HG03442 (cell line): Measurements from ENCODE around the gene LRMDA.

Source experiments
- ATAC-seq: cut with Tn5 transposase; IDR thresholded peaks from one replicate; pipeline ENCODE4 v1.9.1; 2021; ENCODE audit warnings: mild to moderate bottlenecking, moderate library complexity; ENCODE audit not compliant: unreplicated experiment

Gene LRMDA

GRCh38 chr10:76002262-76002854 is 570.9 kb downstream of the LRMDA start:
- no peak for ATAC-seq

DNA sequence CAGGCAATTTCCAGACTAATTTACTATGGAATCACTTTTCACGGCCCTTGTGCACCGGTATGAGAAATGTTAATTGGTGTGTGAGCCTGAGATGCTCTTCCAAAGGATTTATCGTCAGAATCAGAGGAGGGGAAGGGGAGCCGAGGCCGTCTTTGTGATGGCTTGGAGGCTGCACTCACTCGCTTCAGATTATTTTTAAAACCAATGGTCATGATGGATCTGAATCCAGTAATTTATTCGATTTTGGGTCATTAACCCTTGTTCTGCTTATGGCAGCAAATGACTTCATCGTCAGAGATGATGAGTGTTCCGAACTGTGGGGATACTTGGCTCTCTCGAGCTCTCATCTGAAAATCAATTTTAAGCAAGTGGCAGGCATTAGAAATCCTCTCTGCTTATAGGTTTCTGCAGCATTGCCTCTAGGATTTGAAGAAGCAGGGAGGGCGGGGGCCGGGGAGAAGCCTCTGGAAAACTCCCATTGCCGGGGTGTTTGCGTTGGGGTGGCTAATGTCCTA is 576.3 kb downstream of the LRMDA start:
- ATAC-seq, result no peak

DNA sequence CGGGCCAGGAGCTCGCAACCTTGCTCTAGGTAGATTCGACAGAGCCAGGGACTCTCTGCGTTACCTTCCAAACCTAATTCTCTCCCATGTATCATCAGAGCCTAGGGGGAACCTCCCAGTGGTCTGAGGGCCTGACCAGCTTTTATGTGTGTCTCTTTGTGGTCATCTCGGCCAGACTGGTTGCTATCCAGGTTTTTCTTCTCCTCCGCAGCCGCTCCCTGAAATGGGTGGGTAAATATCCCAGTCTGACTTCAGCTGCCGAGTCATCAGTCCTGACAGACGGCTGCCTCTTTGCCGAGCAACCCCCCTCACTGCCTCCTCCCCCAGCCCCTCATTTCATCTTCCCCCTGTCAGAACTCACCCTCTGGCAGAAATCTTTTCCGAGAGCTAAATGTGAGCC is 578.1 kb downstream of the LRMDA start:
- ATAC-seq, result no peak

DNA sequence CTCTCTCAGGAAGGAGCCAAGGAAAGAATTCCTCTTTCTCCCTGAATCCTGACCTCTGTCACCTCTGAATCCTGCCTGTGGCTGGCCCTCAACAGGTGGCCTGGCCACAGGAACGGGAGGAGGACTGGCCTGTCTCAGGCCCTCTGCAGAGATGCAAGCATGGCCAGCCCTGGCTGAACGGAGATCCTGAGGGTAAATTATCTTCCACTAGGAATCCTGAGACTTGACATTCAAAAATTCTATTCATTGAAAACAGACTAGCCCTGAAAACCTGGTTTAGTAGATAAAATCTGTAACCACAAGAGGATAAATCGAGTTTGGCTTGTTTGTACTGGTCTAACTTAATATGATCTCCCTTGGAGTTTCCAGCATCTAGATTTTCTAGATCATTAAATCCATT is 579.3 kb downstream of the LRMDA start:
- no peak for ATAC-seq

- ATAC-seq, result no peak
Observed at GRCh38 chr10:76012716-76013327, 581.4 kb downstream of the LRMDA start.

DNA sequence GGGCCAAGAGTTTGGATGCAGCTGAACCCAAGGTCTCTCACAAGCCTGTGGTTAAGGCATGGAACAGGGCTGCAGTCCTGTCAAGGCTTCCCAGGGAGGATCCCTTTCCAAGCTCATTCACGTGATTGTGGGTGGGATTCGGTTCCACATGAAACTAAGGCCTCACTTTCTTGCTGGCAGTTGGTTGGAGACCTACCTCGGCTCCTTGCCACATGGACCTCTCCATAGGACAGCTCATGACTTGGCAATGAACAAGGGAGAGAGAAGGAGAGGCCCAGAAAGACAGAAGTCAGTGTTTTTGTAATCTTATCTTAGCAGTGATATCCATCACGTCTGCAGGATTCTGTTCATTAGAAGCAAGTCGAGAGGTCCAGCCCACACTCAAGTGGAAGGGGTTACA is 583.8 kb downstream of the LRMDA start:
- ATAC-seq, result no peak

- no peak for ATAC-seq
Observed at GRCh38 chr10:76017026-76017732, 585.8 kb downstream of the LRMDA start.

- no peak for ATAC-seq
Observed at GRCh38 chr10:76017733-76018433, 586.5 kb downstream of the LRMDA start.

GRCh38 chr10:76020630-76021029 is 589.2 kb downstream of the LRMDA start:
- ATAC-seq, result no peak

- no peak for ATAC-seq
Observed at GRCh38 chr10:76021398-76021797, 590.0 kb downstream of the LRMDA start.

GRCh38 chr10:76022366-76022765 is 590.9 kb downstream of the LRMDA start:
- no peak for ATAC-seq

DNA sequence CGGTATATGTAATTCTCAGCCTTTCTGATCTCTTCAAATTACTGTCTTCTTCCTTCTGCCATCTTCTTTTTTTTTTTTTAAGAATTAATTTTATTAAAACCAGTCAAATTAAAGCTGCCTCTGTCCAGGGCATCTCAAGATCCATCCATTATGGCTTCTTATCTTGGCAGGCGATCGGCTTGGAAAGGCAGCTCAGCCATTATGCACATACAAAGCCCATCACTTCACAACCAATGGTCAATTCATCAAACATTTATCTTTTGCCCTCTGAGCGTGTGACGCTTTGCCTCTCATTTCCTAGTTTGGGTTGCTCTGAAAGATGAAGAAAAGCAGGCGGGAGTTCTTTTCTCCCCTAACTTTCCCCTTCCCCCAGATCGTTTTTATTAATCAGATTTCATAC is 591.6 kb downstream of the LRMDA start:
- no peak for ATAC-seq

GRCh38 chr10:76024460-76025123 is 593.2 kb downstream of the LRMDA start:
- no peak for ATAC-seq

GRCh38 chr10:76025124-76025477 is 593.7 kb downstream of the LRMDA start:
- no peak for ATAC-seq

DNA sequence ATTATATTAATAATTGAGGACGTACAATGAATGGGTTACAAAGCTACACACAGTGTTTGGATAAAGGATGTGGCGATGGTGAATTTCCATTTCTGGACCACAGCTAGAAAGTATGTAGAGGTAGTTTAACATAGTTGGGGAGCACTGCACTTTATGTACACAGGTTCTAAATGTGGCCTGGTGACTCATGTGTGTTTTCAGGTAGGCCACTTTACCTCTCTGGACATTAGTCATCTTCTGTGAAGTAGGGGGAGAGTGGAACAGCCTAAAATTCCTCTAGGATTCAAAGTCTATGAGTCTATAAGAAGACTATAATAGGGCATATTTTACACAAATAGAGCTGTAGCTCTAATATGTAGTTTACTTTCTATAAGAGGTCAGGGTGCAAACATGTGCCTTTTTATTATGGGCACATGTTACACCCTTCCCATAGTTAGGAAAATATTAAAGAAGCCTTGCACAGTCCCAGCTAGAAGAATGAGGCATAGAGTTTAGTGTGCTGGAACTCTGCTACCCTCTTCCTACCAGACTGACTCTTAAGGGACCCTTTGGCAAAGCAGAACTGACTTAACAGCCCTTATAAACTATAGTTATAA is 594.9 kb downstream of the LRMDA start:
- ATAC-seq, result no peak

- ATAC-seq, result no peak
Observed at GRCh38 chr10:76026905-76027304, 595.5 kb downstream of the LRMDA start.

DNA sequence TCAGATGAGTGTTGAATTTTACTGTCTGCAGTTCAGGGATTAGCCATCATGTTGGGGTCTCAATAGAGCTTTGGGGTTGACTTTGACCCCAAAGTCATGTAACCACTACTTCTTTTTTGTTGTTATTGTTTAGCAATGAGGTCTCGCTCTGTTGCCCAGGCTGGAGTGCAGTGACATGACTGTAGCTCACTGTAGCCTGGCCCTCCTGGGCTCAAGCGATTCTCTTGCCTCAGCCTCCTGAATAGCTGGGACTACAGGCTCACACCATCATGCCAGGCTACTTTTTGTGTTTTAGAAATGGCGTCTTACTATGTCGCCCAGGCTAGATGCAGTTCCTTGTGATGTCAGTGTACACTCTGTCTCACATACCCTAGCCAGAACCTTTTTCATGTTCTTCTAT is 598.4 kb downstream of the LRMDA start:
- ATAC-seq, result no peak

DNA sequence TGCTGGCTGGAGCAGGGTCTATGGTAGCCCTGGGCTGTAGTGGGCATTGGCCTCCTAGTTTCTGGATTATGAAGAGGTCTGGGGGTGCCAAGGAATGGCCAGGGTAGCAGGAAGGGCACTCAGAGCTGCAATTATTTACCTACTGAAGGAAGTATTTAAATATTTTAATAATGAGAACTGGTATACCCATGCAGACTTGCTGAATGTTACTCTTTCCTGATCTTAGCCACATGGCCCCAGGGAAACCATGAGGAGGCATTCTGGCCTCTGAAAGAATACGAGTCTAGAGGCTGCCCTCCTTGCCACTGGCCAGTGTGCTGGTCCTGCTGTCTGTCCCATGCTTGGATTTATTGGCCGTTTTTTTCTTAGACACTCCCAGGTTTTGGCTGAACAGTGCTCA is 599.7 kb downstream of the LRMDA start:
- no peak for ATAC-seq

DNA sequence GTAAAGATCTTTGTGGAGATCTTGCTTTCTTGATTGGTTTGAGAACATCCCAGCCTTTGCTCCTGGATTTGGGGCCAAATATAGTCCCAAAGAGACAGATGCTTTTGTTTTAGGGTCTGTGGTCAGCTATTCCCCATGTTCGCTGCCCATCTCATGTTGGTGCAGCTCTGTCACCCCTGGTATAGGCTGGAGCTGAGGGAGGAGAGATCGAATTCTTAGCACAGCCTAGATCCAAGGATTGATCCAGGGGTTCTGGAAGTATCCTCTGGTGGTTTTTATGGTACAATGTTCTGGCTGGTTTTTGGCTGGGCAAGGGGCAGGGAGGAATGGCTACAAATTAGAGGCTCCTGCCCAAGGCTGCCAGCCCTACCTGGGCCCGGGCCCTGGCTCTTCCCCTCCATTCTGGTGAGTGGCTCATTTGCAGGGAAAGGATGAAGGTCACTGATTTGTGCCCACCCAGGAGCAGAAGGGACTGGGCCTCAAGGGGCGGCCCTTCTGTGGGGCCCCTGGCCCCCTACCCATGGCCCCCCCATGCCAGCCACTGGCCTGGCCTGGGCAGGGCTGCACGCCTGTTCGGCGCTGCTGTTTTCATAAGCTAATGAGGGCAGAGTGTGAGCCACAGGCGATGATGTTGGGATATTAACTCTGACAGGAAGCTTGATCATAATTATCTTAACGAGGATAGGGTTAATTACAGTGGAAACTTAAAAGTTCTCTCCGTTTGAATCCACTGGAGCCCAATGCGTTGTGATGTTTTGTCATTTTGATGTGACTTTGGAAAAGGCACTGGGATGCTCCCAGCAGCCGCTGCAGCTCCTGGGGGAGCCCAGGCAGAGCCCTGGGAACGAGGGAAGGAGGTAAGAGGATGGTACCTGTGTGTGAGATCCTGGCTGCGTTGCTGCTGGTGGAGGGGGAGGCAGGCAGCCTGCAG is 600.6 kb downstream of the LRMDA start:
- no peak for ATAC-seq

GRCh38 chr10:76032700-76033039 is 601.2 kb downstream of the LRMDA start:
- ATAC-seq, result no peak
